Activated CD8-positive, alpha-beta memory T cell treated with anti-CD3 and anti-CD28 coated beads for 24 hours (primary cell): ENCODE measurements around the gene AGBL5.

ENCODE experiments used
- DNase-seq: peaks from one replicate; pipeline ENCODE4 v3.0.0-alpha.2; 2020

The AGBL5 gene

DNA sequence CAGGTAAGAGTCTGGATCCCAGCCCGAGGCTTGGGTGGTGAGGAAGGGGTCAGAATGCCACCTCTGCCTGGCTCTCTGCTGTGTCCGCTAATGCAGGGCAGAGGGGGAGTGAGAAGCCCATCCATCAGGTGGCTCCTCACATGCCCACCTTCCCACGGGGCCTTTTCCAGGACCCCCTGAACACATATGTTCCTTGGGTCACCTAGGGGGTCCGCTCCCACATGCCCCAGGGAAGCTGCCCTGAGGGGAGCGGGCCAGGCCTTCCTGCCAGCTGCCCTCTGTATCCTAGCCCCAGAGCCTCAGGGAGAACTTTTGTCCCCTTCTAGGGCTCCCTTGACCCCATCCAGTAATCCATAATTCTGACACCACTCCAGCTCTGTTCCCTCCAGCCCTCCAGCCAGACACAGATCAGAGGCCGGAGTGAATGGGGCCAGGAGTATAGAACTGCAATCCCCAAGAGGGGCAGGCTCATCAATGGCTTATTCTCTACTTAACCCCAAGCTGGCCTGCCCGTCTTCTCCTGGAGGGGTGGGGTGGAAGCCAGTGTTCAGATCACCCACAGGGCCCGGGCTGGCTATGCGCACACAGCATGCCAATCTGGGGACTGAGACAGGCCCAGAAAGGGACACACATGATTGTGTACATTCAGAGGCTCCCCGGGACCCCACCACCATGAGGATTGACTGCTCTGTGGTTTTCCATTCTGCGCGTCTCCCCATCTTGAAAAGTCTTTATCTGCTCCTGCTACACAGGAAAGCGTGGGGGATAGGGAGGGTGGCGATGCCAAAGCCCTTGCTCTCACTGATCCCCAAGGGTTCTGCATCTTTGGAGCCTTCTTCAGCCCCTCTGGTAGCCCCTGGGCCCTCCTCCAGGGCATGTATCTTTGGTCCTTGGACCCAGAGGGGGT, 28.0 kb downstream of the AGBL5 start:
- no peak for DNase-seq

DNA sequence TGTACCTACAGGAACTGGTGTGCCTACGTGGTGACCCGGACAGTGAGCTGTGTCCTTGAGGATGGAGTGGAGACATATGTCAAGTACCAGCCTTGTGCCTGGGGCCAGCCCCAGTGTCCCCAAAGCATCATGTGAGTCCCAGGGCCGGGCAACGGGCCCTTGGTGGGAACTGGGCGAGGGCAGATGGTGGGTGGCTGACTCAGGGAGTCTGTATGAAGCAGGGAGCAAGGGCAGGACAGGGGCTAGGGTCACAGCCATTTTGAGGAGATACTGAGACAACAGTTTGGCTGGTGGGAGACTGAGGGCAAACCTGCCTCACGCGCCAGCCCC, 28.6 kb downstream of the AGBL5 start:
- DNase-seq: no peak

DNA sequence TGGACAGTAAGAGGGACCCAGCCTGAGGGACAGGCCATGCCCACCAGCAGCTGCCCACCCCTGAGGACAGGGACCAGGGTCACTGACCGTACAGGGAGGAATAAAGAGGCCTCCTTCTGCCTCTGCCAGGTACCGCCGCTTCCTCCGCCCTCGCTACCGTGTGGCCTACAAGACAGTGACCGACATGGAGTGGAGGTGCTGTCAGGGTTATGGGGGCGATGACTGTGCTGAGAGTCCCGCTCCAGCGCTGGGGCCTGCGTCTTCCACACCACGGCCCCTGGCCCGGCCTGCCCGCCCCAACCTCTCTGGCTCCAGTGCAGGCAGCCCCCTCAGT, 29.1 kb downstream of the AGBL5 start:
- DNase-seq: no peak

DNA sequence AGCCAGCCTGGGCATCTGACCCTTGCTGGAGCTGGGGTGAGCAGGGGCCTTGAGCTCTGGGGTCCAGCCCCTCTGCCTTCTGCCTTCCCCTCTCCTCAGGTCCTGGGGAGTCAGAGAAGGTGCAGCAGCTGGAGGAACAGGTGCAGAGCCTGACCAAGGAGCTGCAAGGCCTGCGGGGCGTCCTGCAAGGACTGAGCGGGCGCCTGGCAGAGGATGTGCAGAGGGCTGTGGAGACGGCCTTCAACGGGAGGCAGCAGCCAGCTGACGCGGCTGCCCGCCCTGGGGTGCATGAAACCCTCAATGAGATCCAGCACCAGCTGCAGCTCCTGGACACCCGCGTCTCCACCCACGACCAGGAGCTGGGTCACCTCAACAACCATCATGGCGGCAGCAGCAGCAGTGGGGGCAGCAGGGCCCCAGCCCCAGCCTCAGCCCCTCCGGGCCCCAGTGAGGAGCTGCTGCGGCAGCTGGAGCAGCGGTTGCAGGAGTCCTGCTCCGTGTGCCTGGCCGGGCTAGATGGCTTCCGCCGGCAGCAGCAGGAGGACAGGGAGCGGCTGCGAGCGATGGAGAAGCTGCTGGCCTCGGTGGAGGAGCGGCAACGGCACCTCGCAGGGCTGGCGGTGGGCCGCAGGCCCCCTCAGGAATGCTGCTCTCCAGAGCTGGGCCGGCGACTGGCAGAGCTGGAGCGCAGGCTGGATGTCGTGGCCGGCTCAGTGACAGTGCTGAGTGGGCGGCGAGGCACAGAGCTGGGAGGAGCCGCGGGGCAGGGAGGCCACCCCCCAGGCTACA, 30.7 kb downstream of the AGBL5 start:
- no peak for DNase-seq

- no peak for DNase-seq
Observed at GRCh38 chr2:27082773-27083409, 31.4 kb downstream of the AGBL5 start.

DNA sequence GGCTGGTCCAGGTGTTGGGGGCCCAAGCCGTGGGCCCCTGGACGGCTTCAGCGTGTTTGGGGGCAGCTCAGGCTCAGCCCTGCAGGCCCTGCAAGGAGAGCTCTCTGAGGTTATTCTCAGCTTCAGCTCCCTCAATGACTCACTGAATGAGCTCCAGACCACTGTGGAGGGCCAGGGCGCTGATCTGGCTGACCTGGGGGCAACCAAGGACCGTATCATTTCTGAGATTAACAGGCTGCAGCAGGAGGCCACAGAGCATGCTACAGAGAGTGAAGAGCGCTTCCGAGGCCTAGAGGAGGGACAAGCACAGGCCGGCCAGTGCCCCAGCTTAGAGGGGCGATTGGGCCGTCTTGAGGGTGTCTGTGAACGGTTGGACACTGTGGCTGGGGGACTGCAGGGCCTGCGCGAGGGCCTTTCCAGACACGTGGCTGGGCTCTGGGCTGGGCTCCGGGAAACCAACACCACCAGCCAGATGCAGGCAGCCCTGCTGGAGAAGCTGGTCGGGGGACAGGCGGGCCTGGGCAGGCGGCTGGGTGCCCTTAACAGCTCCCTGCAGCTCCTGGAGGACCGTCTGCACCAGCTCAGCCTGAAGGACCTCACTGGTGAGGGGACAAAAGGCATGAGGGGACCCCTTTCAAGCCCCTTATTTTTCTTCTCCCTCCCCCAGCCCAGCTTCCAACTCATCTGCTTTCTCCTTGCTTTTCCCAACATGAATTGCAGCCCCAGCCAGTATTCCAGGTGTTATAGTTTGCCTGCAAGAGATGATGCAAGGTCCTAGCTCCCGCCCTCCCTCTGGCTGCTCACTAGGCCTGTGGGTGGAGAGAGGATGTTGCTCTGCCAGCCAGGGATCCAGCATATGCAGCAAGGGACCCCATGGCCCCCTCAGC, 32.2 kb downstream of the AGBL5 start:
- DNase-seq: no peak

DNA sequence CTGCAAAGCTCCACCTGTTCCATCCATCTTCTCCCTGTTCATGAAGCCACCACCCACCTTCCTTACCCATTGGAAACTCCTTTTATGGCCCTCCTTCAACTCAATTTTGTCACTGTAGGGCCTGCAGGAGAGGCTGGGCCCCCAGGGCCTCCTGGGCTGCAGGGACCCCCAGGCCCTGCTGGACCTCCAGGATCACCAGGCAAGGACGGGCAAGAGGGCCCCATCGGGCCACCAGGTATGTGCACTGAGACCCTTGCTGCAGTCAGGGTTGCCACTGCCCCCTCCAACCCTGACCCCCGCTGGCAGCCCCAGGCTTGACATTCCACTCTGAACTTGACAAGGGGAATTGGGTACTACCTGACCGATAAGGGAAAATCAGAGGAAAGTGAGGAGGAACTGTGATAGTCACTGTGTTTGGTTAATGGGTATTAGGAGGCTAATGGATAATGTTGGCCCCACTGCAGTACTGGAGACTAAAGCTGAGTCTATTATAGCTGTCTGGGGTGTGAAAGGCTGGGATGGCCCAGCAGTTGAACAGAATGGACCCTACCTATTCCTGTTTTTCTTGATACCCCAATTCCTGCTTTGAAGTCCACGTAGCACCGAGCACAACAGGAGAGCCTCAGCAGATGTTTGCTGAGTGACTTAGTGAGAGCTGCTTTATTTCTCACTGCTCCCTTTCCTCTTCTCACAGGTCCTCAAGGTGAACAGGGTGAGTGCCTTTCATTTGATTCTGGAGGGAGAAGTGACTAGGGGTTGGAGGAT, 33.0 kb downstream of the AGBL5 start:
- DNase-seq: no peak

DNA sequence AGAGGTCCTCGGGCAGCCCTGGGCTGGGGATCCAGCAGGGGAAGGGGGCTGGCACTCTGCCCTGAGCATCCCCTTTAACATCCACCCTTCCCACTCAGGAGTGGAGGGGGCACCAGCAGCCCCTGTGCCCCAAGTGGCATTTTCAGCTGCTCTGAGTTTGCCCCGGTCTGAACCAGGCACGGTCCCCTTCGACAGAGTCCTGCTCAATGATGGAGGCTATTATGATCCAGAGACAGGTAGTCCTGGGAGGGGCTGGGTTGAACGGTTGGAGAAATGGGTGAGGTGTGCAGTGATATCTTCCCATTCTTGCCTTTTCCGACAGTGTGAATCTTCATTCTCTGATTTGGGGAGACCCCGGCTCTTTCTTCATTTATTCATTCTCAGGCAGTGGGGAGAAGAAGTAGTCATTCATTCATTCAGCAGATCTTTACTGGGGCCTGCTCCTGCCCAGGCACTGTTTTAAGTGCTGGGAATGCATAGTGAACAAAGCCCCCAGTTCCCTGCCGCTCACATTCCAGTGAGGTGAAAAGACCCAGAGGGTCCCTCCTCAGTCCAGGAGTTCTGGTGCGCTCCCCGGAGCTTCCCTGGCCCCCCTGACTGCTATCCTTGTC, 33.7 kb downstream of the AGBL5 start:
- DNase-seq: no peak

DNA sequence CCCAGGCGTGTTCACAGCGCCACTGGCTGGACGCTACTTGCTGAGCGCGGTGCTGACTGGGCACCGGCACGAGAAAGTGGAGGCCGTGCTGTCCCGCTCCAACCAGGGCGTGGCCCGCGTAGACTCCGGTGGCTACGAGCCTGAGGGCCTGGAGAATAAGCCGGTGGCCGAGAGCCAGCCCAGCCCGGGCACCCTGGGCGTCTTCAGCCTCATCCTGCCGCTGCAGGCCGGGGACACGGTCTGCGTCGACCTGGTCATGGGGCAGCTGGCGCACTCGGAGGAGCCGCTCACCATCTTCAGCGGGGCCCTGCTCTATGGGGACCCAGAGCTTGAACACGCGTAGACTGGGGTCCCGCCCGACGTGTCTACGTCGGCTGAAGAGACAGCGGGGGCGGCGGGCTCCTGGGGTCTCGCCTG, 34.2 kb downstream of the AGBL5 start:
- peak; percentile 83 for DNase-seq

- peak; percentile 100 for DNase-seq
Observed at GRCh38 chr2:27086090-27086723, 34.7 kb downstream of the AGBL5 start.

- DNase-seq: no peak
Observed at GRCh38 chr2:27086724-27087593, 35.5 kb downstream of the AGBL5 start, which contains the start of gene KHK. Gene KHK (plus strand): TSS chr2:27086772. CDS start chr2:27087260, 488 bp downstream.

- DNase-seq: no peak
Observed at GRCh38 chr2:27087823-27088410, 36.4 kb downstream of the AGBL5 start.

DNA sequence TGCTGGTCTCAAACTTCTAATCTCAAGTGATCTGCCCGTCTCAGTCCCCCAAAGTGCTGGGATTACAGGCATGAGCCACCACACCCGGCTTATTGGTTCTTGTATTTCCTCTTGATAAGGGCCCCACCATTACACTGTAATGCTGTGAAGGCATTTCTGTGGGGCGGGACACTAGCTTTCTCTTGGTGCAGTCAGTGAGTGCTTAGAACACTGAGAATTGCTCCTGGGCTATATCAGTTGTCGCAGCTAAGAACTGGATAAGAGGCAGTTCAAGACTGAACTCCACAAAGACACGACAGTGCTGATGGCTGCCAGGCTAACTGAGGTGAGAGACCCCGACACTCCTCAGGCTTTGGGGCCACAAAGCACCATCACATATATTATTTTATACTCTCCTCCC, 37.2 kb downstream of the AGBL5 start:
- DNase-seq: no peak

DNA sequence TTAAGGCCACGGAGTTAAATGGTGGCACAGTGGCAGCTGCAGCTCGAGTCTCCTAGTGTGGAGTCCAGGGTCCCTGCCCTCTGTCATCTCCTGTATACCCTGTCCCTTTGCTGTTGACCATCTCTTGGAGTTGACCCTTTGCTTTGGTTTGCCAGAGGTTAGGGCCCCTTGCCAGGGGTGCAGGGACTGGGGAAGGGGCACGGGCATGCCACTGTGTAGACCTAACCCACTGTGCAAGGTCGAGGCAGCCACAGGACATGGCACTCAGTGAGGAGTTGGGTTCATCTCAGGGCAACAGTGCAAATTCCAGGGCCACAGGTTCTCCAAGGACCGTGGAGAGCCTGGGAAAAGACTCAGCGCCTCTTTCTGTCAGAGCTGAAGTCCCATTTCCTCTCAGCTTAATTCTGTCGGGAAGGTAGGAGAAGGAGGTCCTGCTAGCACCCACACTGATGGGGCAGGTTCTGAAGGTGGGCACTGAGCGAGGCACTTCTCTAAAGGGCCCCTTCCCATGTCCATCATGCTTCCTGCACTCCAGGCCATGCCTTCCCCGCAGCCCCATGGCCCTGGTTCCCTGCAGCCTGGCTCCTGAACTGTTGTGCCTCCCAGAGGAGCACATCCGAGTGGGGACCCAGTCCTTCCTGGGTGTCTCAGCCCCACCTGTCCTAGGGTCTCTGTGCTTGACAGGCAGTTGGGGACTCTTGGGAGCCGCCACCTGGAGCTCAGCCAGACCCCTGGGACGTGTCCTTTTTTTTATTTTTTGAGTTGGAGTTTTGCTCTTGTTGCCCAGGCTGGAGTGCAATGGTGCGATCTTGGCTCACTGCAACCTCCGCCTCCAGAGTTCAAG, 37.9 kb downstream of the AGBL5 start:
- DNase-seq: no peak

GRCh38 chr2:27091746-27092695, 40.6 kb downstream of the AGBL5 start:
- no peak for DNase-seq

GRCh38 chr2:27092696-27093429, 41.4 kb downstream of the AGBL5 start:
- DNase-seq: no peak
